HG03521 (cell line): Measurements from ENCODE around the gene EHMT2.
"Not testable (repeated sequence)": the region's sequence is repeated elsewhere in the genome, so short reads cannot be mapped to it uniquely, and the experiment has no call there.

Experiments
- ATAC-seq: cut with Tn5 transposase; IDR thresholded peaks from one replicate; pipeline ENCODE4 v1.9.1; 2021; ENCODE audit warnings: mild to moderate bottlenecking, moderate library complexity; ENCODE audit not compliant: unreplicated experiment

Gene EHMT2

GRCh38 chr6:31844507-31844906, 53.0 kb downstream of the EHMT2 start:
- no peak for ATAC-seq

DNA sequence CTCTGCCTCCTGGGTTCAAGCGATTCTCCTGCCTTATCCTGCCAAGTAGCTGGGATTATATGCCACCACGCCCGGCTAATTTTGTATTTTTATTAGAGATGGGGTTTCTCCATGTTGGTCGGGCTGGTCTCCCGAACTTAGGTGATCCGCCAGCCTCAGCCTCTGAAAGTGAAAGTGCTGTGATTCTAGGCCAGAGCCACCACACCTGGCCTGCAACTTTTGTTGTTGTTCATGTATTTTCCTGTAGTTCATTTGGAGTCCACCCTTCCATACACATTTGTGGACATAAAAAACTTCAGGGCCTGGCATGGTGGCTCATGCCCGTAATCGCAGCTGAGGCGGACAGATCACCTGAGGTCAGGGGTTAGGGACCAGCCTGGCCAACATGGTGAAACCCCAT, 55.4 kb downstream of the EHMT2 start:
- ATAC-seq: no peak

- not testable (repeated sequence) for ATAC-seq
Observed at GRCh38 chr6:31839779-31840126, 57.7 kb downstream of the EHMT2 start.

GRCh38 chr6:31838968-31839367, 58.5 kb downstream of the EHMT2 start:
- ATAC-seq: no peak

DNA sequence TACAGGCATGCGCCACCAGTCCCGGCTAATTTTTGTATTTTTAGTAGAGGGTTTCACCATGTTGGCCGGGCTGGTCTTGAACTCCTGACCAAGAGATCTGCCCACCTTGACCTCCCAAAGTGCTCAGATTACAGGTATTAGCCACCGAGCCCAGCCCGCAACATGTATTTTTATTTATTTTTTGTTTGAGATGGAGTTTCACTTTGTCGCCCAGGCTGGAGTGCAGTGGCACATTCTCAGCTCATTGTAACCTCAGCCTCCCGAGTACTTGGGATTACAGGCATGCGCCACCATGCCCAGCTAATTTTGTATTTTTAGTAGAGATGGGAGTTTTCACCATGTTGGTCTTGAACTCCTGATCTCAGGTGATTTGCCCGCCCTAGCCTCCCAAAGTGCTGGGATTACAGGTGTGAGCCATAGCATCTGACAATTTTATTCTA, 59.4 kb downstream of the EHMT2 start:
- not testable (repeated sequence) for ATAC-seq

GRCh38 chr6:31837369-31838113, 60.0 kb downstream of the EHMT2 start:
- no peak for ATAC-seq

DNA sequence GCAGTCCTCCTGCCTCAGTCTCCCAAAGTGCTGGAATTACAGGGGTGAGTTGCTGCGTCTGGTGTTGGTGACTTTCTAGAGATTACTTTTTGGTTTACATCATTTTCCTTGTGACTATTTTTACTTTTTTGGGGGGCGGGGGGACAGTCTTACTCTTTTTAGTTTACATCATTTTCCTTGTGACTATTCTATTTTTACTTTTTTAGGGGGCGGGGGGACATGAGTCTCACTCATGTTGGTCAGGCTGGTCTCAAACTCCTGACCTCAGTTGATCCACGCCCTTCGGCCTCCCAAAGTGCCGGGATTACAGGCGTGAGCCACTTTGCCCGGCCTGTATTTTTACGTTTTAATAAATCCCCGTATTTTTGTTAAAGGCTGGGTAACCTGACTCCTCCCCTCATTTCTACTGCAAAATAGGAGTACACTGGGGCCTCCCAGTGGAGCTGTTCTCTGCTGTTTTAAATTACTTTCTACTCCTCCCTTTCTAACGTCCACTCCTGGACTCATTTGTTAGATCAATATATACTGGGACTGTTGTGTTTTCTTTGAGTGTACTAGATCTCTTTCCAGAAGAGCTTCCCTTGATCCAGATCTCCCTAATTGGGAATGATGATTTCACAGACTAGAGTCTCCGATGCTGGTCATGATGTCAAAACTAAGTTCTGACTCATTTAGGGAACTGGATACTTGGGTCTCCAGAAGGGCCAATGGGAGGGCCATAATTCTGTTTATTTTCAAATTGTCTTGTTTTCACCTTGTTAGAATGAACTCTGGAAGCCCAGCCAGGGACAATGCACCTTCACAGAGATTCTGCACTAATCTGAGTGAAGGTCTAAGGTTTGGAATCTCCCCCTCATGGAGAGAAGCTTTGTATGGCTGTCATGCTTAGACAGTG, 60.8 kb downstream of the EHMT2 start:
- no peak for ATAC-seq

DNA sequence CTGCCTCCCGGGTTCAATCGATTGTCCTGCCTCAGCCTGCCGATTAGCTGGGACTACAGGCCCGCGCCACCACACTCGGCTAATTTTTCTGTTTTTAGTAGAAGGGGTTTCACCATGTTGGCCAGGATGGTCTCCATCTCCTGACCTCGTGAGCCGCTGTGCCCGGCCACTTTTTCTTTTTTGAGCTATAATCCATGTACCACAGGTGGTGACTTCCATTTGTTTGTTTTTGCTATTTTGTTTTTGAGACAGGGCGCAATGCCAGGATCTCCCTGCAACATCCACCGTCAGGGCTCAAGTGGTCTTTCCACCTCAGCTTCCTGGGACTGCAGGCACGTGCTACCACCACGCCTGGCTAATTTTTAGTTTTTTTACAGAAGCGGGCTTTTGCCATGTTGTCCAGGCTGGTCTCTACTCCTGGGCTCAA, 61.4 kb downstream of the EHMT2 start:
- ATAC-seq: no peak

DNA sequence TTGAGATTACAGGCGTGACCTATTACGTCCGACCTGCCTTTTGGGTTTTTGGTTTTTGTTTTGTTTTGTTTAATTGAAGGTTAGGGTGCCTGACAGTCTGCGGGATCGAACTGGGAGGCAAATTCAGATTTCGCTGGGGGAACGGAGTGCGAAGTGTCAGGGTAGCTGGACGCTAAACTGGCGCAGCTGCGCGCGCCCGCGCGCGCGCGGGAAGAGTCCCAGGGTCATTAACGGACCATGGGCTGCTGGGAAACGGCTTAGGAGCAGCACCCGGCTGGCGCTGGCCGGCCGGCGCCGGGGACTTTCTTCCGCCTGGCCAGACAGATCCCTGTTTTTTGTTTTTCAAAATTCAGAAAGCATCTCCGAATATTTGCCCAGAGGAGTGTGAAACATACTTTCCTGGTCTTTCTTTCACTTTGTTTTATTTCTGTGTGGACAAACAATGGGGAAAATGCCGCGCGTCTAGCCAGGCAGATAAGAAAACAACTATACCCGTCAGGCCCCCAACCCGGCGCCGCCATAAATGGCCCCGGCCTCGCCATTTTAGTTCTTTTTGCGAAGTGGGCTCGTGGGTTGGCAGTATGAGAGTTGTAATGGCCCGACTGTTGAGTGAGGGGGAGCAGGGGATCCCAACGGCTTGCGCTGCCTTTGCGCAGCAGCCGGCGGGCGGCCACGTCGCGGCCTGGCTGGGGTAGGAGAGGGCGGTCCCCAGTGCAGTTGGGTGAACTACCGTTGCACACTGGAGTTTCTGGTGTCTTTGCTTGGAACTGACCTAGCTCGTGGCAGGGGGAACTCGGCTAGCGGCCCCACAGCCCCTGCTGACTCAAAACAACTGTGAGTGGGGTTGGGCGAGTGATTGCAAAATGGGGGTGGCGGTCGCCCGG, 62.9 kb downstream of the EHMT2 start:
- ATAC-seq: no peak

DNA sequence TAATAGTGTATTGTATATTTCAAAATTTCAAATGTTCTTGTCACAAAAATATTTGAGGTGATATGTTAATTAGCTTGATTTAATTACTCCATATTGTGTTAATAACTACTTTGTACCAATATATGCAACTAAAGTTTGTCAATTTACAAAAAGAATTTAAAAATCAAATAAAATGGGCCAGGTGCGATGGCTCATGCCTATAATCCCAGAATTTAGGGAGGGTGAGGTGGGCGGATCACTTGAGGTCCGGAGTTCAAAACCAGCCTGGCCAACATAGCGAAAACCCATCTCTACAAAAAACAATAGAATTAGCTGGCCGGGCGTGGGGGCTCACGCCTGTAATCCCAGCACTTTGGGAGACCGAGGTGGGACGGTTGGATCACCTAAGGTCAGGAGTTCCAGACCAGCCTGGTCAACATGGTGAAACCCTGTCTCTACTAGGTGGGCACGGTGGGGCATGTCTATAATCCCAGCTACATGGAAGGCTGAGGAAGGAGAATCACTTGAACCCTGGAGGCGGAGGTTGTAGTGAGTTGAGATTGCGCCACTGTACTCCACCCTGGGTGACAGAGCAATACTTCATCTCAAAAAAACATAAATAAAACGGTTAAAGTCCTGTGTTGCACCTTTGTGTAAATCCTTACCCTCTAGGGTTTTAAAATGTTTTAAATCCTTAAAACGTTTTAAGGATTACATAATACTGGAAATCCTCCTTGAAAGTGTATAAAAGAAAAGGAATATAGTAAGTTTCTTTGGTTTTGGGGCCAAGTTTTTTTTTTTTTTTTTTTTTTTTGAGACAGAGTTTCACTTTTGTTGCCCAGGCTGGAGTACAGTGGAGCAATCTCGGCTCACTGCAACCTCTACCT, 65.9 kb downstream of the EHMT2 start:
- no peak for ATAC-seq

DNA sequence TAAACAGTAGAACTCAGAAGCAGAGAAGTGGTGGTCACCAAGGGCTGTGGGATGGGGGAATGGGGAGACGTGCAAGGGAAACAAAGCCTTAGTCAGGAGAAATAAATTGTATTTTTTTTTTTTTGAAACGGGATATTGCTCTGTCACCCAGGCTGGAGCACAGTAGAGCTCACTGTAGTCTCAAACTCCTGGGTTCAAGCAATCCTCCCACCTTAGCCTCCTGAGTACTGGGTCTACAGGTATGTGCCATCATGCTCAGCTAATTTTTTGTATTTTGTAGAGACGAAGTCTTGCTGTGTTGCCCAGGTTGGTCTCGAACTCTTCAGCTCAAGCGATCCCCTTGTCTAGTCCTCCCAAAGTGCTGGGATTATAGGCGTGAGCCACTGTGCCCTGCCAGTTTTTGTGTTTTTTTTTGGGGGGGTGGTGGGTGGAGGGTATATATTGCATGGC, 66.6 kb downstream of the EHMT2 start:
- ATAC-seq: no peak
